ENCODE measurements around the gene INSYN2A. TPM values are rescaled to one million over a fixed set of nuclear protein-coding genes. Genes with fewer than 3 reads are reported as not detected.

The INSYN2A gene
- total RNA-seq, 2 experiments from 2014 or later, result not detected

GRCh38 chr10:127157506-127158200 lies 38.7 kb downstream of the INSYN2A start:
- H3K27ac Mint-ChIP-seq, result no peak overlapping the region

GRCh38 chr10:127157089-127157488 lies 39.3 kb downstream of the INSYN2A start:
- Mint-ChIP-seq H3K36me3 (ENCODE audit: low read depth) (no peaks in the 10 kb centered on the region), H3K27ac (no peak overlapping the region), H3K27me3 (no peaks in the 10 kb centered on the region), H3K4me3 (no peak overlapping the region), H3K9me3 (no peaks in the 10 kb centered on the region), H3K4me1 (no peaks in the 10 kb centered on the region)
- POLR2A ChIA-PET, result no interaction called here
- CTCF ChIA-PET, result no interaction called here
- no peak for DNase-seq

More at GRCh38 chr10:127157506-127158200, 38.7 kb downstream of the INSYN2A start:
- ChIA-PET CTCF (no interaction called here), POLR2A (no interaction called here)
- DNase-seq, result no peak
- H3K27me3 Mint-ChIP-seq, result no peaks in the 10 kb centered on the region
- no peak overlapping the region for H3K4me3 Mint-ChIP-seq
- H3K9me3 Mint-ChIP-seq, result no peaks in the 10 kb centered on the region
- no peaks in the 10 kb centered on the region for H3K4me1 Mint-ChIP-seq
- H3K36me3 Mint-ChIP-seq (ENCODE audit: low read depth), result no peaks in the 10 kb centered on the region

- Mint-ChIP-seq H3K27ac (no peak overlapping the region), H3K4me3 (no peak overlapping the region), H3K36me3 (ENCODE audit: low read depth) (no peaks in the 10 kb centered on the region), H3K27me3 (no peaks in the 10 kb centered on the region), H3K9me3 (no peaks in the 10 kb centered on the region), H3K4me1 (no peaks in the 10 kb centered on the region)
- POLR2A ChIA-PET, result no interaction called here
- no peak for DNase-seq
- CTCF ChIA-PET, result no interaction called here
Observed at GRCh38 chr10:127154831-127155620, 41.4 kb downstream of the INSYN2A start.

- no peaks in the 10 kb centered on the region for H3K27me3 Mint-ChIP-seq
- no peak overlapping the region for H3K27ac Mint-ChIP-seq
- ChIA-PET POLR2A (no interaction called here), CTCF (no interaction called here)
- no peak for DNase-seq
- no peaks in the 10 kb centered on the region for H3K4me1 Mint-ChIP-seq
- H3K4me3 Mint-ChIP-seq, result no peak overlapping the region
- no peaks in the 10 kb centered on the region for H3K36me3 Mint-ChIP-seq (ENCODE audit: low read depth)
- H3K9me3 Mint-ChIP-seq, result no peaks in the 10 kb centered on the region
Observed at GRCh38 chr10:127153181-127153580, 43.2 kb downstream of the INSYN2A start.

GRCh38 chr10:127151981-127152699 lies 44.3 kb downstream of the INSYN2A start:
- no peaks in the 10 kb centered on the region for H3K27me3 Mint-ChIP-seq
- no peak overlapping the region for H3K27ac Mint-ChIP-seq
- H3K4me1 Mint-ChIP-seq, result no peaks in the 10 kb centered on the region
- ChIA-PET POLR2A (no interaction called here), CTCF (no interaction called here)
- H3K36me3 Mint-ChIP-seq (ENCODE audit: low read depth), result no peaks in the 10 kb centered on the region
- no peak for DNase-seq
- H3K4me3 Mint-ChIP-seq, result no peak overlapping the region
- H3K9me3 Mint-ChIP-seq, result no peaks in the 10 kb centered on the region

GRCh38 chr10:127151541-127151940 lies 44.9 kb downstream of the INSYN2A start:
- Mint-ChIP-seq H3K27me3 (no peaks in the 10 kb centered on the region), H3K36me3 (ENCODE audit: low read depth) (no peaks in the 10 kb centered on the region), H3K4me1 (no peaks in the 10 kb centered on the region), H3K27ac (no peak overlapping the region), H3K9me3 (no peaks in the 10 kb centered on the region), H3K4me3 (no peak overlapping the region)
- ChIA-PET CTCF (no interaction called here), POLR2A (no interaction called here)
- DNase-seq, result no peak

GRCh38 chr10:127150136-127150535 lies 46.3 kb downstream of the INSYN2A start:
- no peaks in the 10 kb centered on the region for H3K27me3 Mint-ChIP-seq
- CTCF ChIA-PET, result interaction anchor here (0.6 kb wide), 1 partner anchor 617 kb away, joined by 3 read pairs; no protein-coding TSS in a partner anchor
- no peak overlapping the region for H3K4me3 Mint-ChIP-seq
- H3K4me1 Mint-ChIP-seq, result no peaks in the 10 kb centered on the region
- DNase-seq, result no peak
- no peak overlapping the region for H3K27ac Mint-ChIP-seq
- H3K9me3 Mint-ChIP-seq, result no peaks in the 10 kb centered on the region
- POLR2A ChIA-PET, result no interaction called here
- H3K36me3 Mint-ChIP-seq (ENCODE audit: low read depth), result no peaks in the 10 kb centered on the region

GRCh38 chr10:127149501-127150081 lies 46.8 kb downstream of the INSYN2A start:
- Mint-ChIP-seq H3K27me3 (no peaks in the 10 kb centered on the region), H3K9me3 (no peaks in the 10 kb centered on the region), H3K4me1 (no peaks in the 10 kb centered on the region), H3K27ac (no peak overlapping the region), H3K4me3 (no peak overlapping the region), H3K36me3 (ENCODE audit: low read depth) (no peaks in the 10 kb centered on the region)
- no peak for DNase-seq
- ChIA-PET POLR2A (no interaction called here), CTCF (no interaction called here)

- no peaks in the 10 kb centered on the region for H3K36me3 Mint-ChIP-seq (ENCODE audit: low read depth)
- DNase-seq, result no peak
- H3K27ac Mint-ChIP-seq, result no peak overlapping the region
- ChIA-PET POLR2A (no interaction called here), CTCF (no interaction called here)
- H3K27me3 Mint-ChIP-seq, result no peaks in the 10 kb centered on the region
- no peaks in the 10 kb centered on the region for H3K9me3 Mint-ChIP-seq
- H3K4me3 Mint-ChIP-seq, result no peak overlapping the region
- no peaks in the 10 kb centered on the region for H3K4me1 Mint-ChIP-seq
Observed at GRCh38 chr10:127148933-127149220, 47.5 kb downstream of the INSYN2A start.

GRCh38 chr10:127148066-127148932 lies 48.1 kb downstream of the INSYN2A start:
- Mint-ChIP-seq H3K27me3 (no peaks in the 10 kb centered on the region), H3K27ac (no peak overlapping the region), H3K36me3 (ENCODE audit: low read depth) (no peaks in the 10 kb centered on the region), H3K9me3 (no peaks in the 10 kb centered on the region), H3K4me1 (no peaks in the 10 kb centered on the region), H3K4me3 (no peak overlapping the region)
- ChIA-PET POLR2A (no interaction called here), CTCF (no interaction called here)
- DNase-seq, result no peak

GRCh38 chr10:127146661-127147060 lies 49.7 kb downstream of the INSYN2A start:
- no peak overlapping the region for H3K27ac Mint-ChIP-seq
- CTCF ChIA-PET, result interaction anchor here (0.6 kb wide), 1 partner anchor 38 kb away, joined by 3 read pairs; no protein-coding TSS in a partner anchor
- H3K27me3 Mint-ChIP-seq, result no peaks in the 10 kb centered on the region
- H3K4me3 Mint-ChIP-seq, result no peak overlapping the region
- POLR2A ChIA-PET, result no interaction called here
- no peak for DNase-seq
- no peaks in the 10 kb centered on the region for H3K4me1 Mint-ChIP-seq
- no peaks in the 10 kb centered on the region for H3K36me3 Mint-ChIP-seq (ENCODE audit: low read depth)
- no peaks in the 10 kb centered on the region for H3K9me3 Mint-ChIP-seq
